ENCODE data around the gene WASHC2C. TPM values are rescaled to one million over a fixed set of nuclear protein-coding genes. Genes with fewer than 3 reads are reported as not detected.

The WASHC2C gene, protein sequence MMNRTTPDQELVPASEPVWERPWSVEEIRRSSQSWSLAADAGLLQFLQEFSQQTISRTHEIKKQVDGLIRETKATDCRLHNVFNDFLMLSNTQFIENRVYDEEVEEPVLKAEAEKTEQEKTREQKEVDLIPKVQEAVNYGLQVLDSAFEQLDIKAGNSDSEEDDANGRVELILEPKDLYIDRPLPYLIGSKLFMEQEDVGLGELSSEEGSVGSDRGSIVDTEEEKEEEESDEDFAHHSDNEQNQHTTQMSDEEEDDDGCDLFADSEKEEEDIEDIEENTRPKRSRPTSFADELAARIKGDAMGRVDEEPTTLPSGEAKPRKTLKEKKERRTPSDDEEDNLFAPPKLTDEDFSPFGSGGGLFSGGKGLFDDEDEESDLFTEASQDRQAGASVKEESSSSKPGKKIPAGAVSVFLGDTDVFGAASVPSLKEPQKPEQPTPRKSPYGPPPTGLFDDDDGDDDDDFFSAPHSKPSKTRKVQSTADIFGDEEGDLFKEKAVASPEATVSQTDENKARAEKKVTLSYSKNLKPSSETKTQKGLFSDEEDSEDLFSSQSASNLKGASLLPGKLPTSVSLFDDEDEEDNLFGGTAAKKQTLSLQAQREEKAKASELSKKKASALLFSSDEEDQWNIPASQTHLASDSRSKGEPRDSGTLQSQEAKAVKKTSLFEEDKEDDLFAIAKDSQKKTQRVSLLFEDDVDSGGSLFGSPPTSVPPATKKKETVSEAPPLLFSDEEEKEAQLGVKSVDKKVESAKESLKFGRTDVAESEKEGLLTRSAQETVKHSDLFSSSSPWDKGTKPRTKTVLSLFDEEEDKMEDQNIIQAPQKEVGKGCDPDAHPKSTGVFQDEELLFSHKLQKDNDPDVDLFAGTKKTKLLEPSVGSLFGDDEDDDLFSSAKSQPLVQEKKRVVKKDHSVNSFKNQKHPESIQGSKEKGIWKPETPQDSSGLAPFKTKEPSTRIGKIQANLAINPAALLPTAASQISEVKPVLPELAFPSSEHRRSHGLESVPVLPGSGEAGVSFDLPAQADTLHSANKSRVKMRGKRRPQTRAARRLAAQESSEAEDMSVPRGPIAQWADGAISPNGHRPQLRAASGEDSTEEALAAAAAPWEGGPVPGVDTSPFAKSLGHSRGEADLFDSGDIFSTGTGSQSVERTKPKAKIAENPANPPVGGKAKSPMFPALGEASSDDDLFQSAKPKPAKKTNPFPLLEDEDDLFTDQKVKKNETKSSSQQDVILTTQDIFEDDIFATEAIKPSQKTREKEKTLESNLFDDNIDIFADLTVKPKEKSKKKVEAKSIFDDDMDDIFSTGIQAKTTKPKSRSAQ (N-terminal part only)
- 40.5 and 54.4 TPM in 2 replicates for total RNA-seq

DNA sequence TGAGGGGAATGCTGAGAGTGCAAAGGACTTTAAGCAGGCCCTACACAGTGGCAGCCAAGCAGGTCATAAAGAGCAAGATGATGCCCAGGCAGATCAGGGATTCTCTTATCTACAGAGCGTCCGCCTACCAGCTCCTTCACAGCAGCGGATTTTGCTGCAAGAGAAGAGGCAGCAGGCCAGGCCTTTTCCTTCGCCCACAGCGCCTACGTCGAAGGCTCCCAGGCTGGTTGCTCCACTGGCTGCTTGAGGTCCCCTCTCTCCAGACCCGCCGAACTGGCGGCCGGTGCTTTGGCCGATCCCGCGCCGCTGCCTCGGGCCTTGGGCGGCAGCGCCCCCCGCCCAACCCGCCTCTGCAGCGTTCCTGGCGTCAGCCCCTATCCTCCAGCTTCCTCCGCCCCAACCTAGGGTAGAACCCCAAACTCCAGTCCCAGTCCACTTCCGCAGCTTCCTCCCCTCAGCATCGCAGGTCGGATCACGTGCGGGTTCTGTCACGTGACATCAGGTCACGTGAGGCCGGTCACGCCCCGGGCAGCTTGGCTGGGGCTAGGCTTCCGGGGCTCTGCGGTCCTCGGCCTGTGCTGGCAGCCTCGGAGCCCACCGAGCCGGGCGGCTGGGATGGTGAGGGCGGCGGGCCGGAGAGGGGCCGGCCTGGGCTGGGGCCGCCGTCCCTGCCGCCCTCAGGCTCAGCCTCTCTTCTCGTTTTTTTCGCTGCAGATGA lies at the start of gene WASHC2C:
Gene WASHC2C (plus strand): TSS at position 564 of the 718 bp plus-strand sequence. CDS start 52 bp downstream, at position 616.

Other genes starting within 250 kb of the WASHC2C start
- gene ZFAND4, start 54.5 kb upstream of the WASHC2C start, total RNA-seq = 3.6 and 4.4 TPM in 2 replicates
- gene AGAP4, start 120.2 kb downstream of the WASHC2C start, total RNA-seq = 2.0 and 3.2 TPM in 2 replicates
- gene TIMM23, start 245.2 kb downstream of the WASHC2C start, total RNA-seq = 71.3 and 83.0 TPM in 2 replicates